Measurements from ENCODE around the gene SLC7A1.

Gene SLC7A1

DNA sequence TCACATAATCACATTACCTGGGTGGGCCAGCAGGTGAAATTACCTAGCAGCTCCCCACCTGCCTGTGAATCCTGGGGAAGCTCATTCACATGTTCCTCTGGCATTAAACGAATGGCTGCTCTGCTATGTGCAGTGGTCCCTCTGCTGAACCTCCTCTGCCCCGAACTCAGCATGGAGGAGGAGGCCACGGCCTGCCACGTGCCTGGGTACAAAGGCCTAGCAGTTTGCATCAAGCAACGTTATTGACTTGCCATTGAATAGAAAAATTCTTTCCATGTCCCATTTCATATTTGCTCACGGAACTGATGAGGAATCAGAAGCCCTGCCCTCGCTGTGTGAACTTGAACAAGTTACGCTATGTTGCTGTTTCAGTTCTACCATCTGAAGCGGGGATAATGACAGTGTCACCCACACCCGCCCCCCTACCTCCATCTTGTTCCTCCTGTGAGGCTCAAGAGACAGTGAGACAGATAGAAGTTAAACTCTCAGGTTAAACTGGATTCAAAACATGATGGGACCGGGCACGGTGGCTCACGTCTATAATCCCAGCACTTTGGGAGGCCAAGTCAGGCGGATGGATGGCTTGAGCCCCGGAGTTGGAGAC lies 25.3 kb downstream of the SLC7A1 start:
- H3K9me3 ChIP-seq (ENCODE audit: control insufficient read depth, insufficient read depth, low read length), result no peaks in the 10 kb centered on the region
- H3F3A ChIP-seq (ENCODE audit: control insufficient read depth, insufficient read depth), result no peaks in the 10 kb centered on the region
- H3K4me3 ChIP-seq (ENCODE audit: low read length), result no peak overlapping the region
- no peak for TF ChIP-seq EZH2phosphoT487 (IDR thresholded peaks at IDR 0.05; ENCODE audit: borderline replicate concordance, low read length)
- TF ChIP-seq, protein P1, sequence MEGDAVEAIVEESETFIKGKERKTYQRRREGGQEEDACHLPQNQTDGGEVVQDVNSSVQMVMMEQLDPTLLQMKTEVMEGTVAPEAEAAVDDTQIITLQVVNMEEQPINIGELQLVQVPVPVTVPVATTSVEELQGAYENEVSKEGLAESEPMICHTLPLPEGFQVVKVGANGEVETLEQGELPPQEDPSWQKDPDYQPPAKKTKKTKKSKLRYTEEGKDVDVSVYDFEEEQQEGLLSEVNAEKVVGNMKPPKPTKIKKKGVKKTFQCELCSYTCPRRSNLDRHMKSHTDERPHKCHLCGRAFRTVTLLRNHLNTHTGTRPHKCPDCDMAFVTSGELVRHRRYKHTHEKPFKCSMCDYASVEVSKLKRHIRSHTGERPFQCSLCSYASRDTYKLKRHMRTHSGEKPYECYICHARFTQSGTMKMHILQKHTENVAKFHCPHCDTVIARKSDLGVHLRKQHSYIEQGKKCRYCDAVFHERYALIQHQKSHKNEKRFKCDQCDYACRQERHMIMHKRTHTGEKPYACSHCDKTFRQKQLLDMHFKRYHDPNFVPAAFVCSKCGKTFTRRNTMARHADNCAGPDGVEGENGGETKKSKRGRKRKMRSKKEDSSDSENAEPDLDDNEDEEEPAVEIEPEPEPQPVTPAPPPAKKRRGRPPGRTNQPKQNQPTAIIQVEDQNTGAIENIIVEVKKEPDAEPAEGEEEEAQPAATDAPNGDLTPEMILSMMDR (IDR thresholded peaks at IDR 0.05; ENCODE audit: low read depth, low read length, poor library complexity, severe bottlenecking), result no peak
- H3K36me3 ChIP-seq (ENCODE audit: control insufficient read depth, low read length), result peaks cover 10% of the 10 kb centered on the region
- no peak overlapping the region for H3K4me2 ChIP-seq (ENCODE audit: low read length)
- peaks cover 100% of the 10 kb centered on the region for H3K79me2 ChIP-seq (ENCODE audit: control insufficient read depth, low read length)
- peaks cover 66% of the 10 kb centered on the region for H4K20me1 ChIP-seq (ENCODE audit: control insufficient read depth, insufficient read depth, low read depth, low read length)
- no peak overlapping the region for H3K27ac ChIP-seq (ENCODE audit: low read depth, low read length)
- no peaks in the 10 kb centered on the region for H3K4me1 ChIP-seq (ENCODE audit: control insufficient read depth, low read length)
- no peaks in the 10 kb centered on the region for H3K9me2 ChIP-seq (replicated peaks; ENCODE audit: control insufficient read depth, low read length)
- no peaks in the 10 kb centered on the region for H3K27me3 ChIP-seq (ENCODE audit: control insufficient read depth, low read length)

DNA sequence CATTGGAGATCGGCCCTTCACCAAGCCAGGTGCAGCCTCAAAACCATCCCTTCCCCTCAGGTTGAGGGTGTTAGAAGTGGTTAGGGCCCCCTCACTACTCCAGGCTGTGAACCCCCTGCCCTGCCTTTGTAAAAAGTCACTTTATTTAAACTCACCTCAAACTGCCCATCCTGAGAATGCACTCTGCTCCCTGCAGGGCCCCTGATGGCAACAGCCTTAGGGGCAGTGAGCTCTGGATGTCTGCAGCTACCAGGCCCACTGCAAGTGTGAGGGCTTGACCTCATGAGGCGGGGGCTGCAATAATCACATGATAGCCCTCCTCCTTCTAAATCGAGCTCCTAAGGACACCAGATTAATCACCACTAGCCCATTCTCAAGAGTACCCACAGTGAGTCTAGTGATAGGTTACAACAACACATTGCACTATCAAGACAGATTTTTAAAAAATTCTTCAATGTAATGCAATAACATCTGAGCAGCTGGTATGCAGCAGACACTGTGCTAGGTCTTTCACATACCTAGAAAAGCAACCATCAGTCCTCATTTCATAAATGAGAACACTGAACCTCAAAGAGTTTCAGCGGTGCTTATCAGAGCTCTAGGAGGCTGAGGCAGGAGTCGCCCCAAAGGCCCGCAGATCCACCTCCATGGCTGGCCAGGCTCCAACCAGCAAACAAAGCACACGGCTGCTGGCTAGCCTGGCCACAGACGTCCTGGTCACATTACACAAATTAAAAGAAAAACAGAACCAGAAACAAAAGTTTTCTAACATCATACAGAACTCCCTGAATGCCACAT lies 26.0 kb downstream of the SLC7A1 start:
- no peaks in the 10 kb centered on the region for H3K9me2 ChIP-seq (replicated peaks; ENCODE audit: control insufficient read depth, low read length)
- H3K27me3 ChIP-seq (ENCODE audit: control insufficient read depth, low read length), result no peaks in the 10 kb centered on the region
- H3F3A ChIP-seq (ENCODE audit: control insufficient read depth, insufficient read depth), result no peaks in the 10 kb centered on the region
- H3K27ac ChIP-seq (ENCODE audit: low read depth, low read length), result no peak overlapping the region
- H3K4me3 ChIP-seq (ENCODE audit: low read length), result no peak overlapping the region
- H3K79me2 ChIP-seq (ENCODE audit: control insufficient read depth, low read length), result peaks cover 100% of the 10 kb centered on the region
- H3K36me3 ChIP-seq (ENCODE audit: control insufficient read depth, low read length), result peaks cover 10% of the 10 kb centered on the region
- no peaks in the 10 kb centered on the region for H3K4me1 ChIP-seq (ENCODE audit: control insufficient read depth, low read length)
- H3K4me2 ChIP-seq (ENCODE audit: low read length), result no peak overlapping the region
- H4K20me1 ChIP-seq (ENCODE audit: control insufficient read depth, insufficient read depth, low read depth, low read length), result peaks cover 71% of the 10 kb centered on the region
- no peak for TF ChIP-seq EZH2phosphoT487 (IDR thresholded peaks at IDR 0.05; ENCODE audit: borderline replicate concordance, low read length)
- TF ChIP-seq, protein P1 (IDR thresholded peaks at IDR 0.05; ENCODE audit: low read depth, low read length, poor library complexity, severe bottlenecking), result no peak
- H3K9me3 ChIP-seq (ENCODE audit: control insufficient read depth, insufficient read depth, low read length), result no peaks in the 10 kb centered on the region

DNA sequence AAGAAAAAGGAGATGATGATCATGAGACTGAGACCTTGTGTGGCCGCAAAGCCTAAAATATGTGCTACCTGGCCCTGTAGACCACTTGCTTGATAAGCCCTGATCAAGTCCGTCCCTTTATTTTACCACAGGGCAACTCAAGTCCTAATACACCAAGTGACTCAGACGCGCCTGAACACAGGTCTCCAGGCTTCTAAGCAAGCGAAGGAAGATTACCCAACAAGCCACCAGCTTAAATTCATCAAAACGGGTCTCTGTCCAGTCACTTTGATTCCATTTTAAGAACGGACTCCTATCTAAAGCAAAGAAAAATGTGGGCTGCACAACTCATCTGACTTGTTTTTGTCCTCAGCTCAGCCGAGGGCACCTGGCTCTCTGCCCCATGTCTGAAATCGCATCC lies 26.8 kb downstream of the SLC7A1 start:
- TF ChIP-seq, protein P1 (IDR thresholded peaks at IDR 0.05; ENCODE audit: low read depth, low read length, poor library complexity, severe bottlenecking), result no peak
- TF ChIP-seq EZH2phosphoT487 (IDR thresholded peaks at IDR 0.05; ENCODE audit: borderline replicate concordance, low read length), result no peak
- Histone ChIP-seq H3F3A (ENCODE audit: control insufficient read depth, insufficient read depth) (no peaks in the 10 kb centered on the region), H3K27ac (ENCODE audit: low read depth, low read length) (no peak overlapping the region), H3K4me2 (ENCODE audit: low read length) (no peak overlapping the region), H3K9me3 (ENCODE audit: control insufficient read depth, insufficient read depth, low read length) (no peaks in the 10 kb centered on the region), H4K20me1 (ENCODE audit: control insufficient read depth, insufficient read depth, low read depth, low read length) (peaks cover 75% of the 10 kb centered on the region), H3K36me3 (ENCODE audit: control insufficient read depth, low read length) (peaks cover 10% of the 10 kb centered on the region), H3K4me1 (ENCODE audit: control insufficient read depth, low read length) (no peaks in the 10 kb centered on the region), H3K9me2 (replicated peaks; ENCODE audit: control insufficient read depth, low read length) (no peaks in the 10 kb centered on the region), H3K79me2 (ENCODE audit: control insufficient read depth, low read length) (peaks cover 100% of the 10 kb centered on the region), H3K27me3 (ENCODE audit: control insufficient read depth, low read length) (no peaks in the 10 kb centered on the region), H3K4me3 (ENCODE audit: low read length) (no peak overlapping the region)

Measured in DOHH2 (cell line).